HG02642 (cell line): ENCODE data around the gene ME3.

Source experiments
- ATAC-seq: cut with Tn5 transposase; IDR thresholded peaks from one replicate; pipeline ENCODE4 v1.9.1; 2021; ENCODE audit warnings: mild to moderate bottlenecking; ENCODE audit not compliant: unreplicated experiment, poor library complexity

ME3 gene

DNA sequence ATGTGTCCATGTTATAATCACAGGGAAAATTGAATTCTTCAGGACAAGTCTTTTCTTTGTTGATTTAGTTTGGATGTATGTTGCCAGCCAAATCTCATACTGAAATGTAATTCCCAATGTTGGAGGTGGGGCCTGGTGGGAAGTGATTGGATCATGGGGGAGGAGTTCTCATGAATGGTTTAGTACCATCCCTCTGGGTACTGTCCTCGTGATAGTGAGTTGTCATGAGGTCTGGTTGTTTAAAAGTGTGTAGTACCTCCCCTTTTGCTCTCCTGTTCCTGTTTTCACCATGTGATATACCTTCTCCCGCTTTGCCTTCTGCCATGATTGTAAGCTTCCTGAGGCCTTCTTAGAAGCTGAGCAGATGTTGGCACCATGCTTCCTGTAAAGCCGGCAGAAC is 197.4 kb downstream of the ME3 start:
- no peak for ATAC-seq

DNA sequence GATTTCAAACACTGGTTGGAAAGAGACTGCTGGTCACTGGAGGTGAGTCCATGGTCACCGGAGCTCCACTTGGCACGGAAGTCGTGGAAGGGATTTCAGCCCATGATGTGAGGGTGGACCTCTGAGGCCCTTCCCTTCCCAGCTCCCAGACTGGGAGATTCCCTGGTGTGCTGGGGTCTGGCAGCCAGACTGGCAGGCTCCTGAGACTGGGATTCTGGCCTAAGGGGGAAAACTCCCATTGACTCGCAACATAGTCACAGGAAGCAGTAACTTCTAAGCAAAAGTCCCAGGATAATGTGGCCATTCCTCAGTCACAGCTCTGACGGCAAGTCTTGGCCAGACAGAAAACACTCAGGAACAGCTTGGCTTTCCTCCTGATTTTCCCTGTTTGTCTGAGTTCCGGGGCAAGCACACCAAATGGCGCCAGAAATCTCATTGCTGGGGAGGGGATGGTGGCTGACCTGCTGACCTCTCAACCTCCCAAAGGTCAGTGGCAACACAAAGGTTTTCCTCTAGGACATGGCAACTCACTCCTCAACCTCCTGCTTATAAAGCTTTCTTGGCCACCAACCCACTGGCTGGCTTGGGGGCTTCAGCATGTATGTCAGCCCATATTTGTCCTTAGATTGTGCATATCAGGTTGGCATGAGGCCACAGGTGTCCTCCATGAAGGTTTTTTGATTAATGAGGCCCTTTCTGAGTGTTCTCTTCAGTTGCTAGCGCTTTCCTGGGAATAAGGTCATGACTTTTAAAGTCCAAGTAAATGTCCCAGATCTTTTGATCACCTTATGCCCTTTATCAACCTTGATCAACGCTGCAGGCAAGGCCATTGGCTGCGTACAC is 198.2 kb downstream of the ME3 start:
- no peak for ATAC-seq

DNA sequence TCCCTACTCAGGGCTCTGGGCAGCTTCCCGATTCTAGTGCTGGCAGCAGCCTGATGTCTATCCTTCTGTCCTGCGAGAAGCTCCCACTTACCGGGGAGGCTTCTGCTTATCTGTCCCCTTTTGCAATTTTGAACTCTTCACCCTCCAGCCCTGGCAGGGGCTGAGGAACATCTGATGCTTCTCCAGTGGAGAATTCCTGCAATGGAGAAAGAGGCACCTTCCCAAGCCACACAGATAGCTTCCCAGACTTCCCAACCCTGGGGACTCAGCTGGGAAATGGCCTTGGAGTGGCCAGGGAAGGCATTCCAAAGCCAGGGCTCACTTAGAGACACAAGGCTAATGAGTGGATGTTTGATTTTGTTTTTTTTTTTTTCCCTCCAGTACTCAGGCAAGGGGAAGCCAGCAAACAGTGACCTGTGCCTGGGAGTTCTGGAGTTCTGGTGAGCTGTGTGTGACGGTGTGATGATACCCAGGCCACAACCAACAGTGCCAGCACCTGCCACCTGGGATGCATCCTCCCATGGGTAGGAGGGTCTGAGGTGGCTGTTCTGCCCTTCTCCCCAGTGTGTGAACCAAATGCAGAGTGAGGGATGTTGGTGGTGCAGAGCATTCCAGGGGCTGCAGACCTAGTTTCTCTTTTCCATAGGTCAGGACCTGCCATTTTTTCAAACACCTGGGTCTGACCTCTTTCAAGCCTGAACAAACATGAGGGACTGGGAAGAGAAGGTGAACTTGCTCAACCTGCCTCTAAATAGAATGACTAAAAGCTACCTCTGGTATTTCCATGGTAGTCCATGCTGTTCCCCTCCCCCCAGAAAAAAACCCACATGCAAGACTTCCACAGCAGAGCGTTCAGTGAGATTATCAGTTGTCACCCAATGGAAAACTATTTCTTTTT is 202.7 kb downstream of the ME3 start:
- no peak for ATAC-seq

- no peak for ATAC-seq
These were observed 204.2 kb downstream of the ME3 start for GRCh38 chr11:86468169-86468568.

DNA sequence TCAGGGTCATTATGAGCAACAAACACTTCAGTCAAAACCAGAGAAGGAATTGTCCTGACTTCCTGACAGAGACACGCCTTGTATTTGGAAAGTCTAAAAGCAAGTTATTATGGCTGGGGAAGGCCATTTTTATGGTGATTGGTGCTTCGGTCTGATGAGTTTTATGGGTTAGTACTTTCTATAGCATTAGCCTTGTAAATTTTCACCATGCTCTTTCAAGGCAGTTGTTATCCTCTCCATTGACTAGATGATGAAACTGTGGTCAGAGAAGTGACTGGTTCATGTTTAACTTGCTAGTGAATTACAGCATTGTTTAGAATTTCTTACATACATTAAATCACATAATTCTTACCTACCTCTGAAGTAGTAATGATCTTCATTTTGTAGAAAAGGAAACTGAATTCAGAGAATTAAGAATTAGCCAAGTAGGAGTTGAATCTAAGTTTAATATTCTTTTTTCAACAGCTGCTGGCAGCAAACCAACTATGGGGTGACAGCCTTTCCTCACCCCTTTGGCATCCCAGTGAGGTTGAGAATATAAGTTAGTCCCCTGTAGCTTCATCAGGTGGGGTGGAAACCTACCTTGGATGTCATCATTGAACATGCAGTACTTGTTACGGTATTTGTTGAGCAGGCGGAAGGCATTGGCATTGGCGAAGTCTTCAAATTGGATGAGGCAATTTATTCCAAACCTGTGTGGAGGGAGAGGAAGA is 207.8 kb downstream of the ME3 start:
- ATAC-seq, result no peak

DNA sequence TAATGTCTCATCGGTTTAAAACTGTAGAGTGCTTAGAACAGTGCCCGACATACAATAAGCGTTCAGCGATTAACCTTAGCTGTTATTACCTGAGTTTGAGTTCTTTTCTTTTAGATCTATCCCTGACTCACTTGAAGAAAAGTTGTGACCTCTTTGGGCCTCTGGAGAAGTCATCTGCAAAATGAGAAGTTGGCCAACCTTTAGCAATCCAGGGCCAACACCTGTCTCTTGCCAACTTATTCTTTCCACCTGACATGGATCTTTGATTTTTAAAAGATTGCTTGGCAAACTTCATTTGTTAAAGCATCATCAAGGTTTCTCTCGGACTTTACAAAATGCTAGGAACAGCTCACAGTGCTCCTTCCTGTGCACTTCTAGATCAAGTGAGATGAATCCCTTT is 208.5 kb downstream of the ME3 start:
- no peak for ATAC-seq

- ATAC-seq, result no peak
These were observed 209.3 kb downstream of the ME3 start for GRCh38 chr11:86463120-86463519.

- ATAC-seq, result no peak
These were observed 210.5 kb downstream of the ME3 start for GRCh38 chr11:86461892-86462291.

DNA sequence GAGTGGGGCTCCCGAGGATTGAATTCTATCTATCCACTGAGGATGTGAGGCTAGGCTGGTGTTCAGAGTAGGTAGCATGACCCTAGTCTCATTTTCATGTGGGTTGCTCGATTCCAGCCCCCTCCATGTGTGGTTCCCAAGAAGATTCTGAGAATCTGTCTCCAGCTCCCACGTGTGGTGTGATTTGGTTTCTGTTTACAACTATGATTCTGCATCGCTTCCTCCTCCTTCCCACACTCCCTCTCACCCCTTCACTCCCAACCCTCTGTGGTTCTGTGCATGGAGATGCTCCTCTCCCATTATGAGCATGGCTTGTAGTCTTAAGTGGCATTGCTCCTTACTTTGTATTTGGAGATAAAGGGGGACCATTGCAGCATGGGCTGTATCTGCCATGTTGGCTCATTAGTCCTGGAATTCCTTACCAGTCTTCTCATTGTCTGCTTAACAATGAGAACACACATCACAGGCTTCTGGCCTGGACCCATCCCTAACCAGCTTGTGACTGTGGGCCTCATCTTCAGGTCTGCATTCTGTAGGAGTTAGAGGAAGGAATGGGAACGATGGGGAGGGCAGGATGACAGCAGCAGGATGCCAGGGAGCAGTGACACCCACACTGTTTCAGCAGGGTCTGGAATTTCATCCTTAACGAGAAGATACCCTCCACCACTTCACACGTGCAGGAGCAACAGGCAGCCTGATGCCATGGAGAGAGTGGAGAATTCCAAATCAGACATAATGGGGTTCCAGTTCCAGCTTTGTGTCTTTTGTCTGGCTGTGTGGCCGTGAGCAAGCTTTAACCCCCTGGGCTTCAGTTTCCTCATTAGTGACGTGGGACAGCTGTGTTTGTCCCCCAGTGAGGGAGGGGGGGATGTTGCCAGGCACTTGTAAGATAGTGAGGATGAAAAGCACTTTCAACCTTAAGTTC is 211.7 kb downstream of the ME3 start:
- ATAC-seq, result no peak

- no peak for ATAC-seq
These were observed 212.5 kb downstream of the ME3 start for GRCh38 chr11:86459682-86460460.

DNA sequence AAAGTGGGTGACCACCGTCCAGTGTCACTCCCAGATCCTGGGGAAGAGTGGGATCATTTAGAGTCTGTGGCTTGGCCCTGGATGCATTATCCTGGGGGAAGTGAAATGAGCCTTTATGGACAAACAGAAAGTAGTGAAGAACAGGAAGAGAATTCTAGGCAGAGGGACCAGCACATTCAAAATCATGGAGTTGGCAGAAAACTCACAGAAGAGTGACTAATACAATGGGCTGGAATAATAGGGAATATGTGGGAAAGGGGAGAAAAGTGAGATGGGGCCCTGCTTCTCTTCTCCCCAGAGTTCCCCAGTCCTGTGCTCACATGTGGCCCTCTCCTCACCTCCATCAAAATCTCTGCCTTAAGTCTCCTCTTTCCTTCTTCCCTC is 213.4 kb downstream of the ME3 start:
- ATAC-seq, result no peak

DNA sequence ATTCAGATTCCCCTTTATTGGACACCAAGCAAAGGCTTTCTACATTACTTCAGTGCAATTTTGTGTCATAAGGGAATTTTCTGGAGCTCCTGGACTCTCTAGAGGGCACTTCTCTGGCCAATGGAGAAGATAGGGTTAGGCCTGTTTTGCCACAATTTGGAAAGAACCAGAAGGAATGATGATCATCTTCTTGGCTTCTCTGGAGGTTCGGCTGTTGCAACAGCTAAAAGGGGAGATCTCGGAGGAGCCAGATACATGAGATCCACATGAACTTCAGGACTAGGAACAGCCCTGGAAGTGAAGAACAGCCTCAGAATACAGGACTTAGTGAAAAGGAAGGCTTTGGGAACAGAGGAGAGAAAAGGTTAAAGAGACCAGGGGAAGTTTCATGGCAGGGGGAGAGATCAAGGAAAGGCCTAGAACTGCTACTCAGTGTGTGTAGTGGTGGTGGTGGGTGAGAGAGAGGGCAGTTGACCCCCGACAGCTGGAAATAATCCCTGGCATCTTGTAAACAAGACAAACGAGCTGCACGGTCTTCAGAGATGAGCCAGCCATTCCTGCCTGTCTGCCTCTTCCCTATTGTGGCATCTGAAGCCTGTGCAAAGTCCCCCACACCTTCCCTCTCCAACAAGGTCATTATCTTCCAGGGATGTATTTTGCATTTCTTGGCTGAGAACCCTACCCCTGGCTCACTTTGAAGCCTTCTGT is 214.0 kb downstream of the ME3 start:
- no peak for ATAC-seq

GRCh38 chr11:86456075-86456939 is 216.1 kb downstream of the ME3 start:
- ATAC-seq, result peak; percentile 85

DNA sequence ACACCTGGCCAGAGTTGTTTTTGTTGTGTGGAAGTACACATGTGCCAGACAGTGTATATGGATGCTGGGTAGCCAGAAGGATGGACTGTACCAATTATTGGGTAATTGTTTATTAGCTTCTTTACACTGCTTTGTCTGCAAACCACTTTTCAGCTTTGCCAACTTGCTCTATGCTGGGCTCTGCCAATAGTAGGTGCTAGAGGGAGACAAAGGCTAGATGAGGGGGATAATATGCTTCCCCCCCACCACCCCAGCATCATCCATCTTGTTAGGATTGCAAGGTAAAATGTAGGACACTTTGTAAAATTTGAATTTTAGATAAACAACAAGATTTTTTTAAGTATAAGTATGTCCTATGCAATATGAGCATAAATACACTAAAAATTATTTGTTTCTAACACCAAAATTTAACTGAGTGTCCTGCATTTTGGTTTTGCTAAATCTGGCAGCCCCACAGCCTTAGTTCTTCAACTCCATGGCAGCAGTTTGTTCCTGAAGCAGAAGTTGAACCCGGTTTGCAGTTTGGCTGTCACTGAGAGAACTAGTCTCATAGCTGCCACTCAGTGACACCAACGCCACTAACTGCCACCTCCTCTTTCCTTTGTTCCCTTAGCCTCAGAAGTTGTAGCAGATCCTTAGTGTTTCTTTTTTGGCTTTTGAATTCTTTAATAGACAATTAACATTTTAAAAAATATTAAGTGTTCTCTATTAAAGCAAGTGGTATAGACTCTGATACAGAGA is 219.0 kb downstream of the ME3 start:
- ATAC-seq, result no peak

GRCh38 chr11:86449993-86450629 is 222.3 kb downstream of the ME3 start:
- no peak for ATAC-seq

DNA sequence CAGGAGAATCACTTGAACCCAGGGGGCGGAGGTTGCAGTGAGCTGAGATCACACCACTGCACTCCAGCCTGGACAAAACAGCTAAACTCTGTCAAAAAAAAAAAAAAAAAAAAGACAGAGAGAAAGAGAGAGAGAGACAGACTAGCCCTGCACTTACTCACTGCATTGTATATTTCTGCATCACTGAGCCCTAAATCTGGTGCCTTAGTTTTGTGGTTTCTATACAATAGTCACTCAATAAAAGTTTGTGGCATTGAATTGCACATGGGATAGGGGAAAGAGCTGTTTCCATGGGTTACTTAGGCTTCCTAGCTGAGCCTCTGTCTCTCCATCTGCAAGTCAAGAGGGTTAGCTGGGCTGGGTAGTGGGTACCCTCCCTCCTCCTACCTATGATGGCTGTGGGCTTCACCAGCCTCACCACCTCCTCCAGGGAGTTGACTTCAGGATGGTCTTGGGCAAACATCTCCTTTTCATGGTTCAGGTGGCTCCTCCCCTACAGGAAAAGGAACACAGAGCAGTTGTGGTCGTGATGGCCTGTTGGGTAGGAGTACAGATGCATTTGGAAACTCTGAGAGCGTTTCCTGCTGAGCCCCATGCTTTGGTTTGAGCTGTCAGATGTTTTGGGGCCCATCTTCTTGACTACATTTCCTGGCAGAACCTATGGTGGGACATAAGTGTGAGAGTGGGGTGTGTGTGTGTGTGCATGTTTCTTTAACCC is 224.5 kb downstream of the ME3 start:
- ATAC-seq, result no peak
